H1 (cell line): ENCODE results near the gene FAM50B. TPM values are rescaled to one million over a fixed set of nuclear protein-coding genes. Genes with fewer than 3 reads are reported as not detected.

Experiments used
- CBX8 ChIP-seq: fragments of 300-800, 300-1000 bp; sonication (generic); IDR thresholded peaks from 2 replicates; pipeline ENCODE4 v1.7.1; 2016; ENCODE audit warnings: low read depth, low read length, borderline replicate concordance
- CREB1 ChIP-seq: IDR thresholded peaks from 2 replicates; pipeline ENCODE4 v1.6.1; 2012; ENCODE audit warnings: inconsistent platforms
- EGR1 ChIP-seq: IDR thresholded peaks from 2 replicates; pipeline ENCODE4 v1.6.1; 2011; ENCODE audit warnings: low read depth, low read length, borderline replicate concordance
- FOSL1 ChIP-seq: IDR thresholded peaks from 2 replicates; pipeline ENCODE4 v1.6.1; 2011; ENCODE audit warnings: mild to moderate bottlenecking, low read depth, low read length, moderate library complexity; ENCODE audit not compliant: insufficient read depth
- RBBP5 ChIP-seq: IDR thresholded peaks from 2 replicates; pipeline ENCODE4 v1.7.1; 2012; ENCODE audit warnings: low read depth, mild to moderate bottlenecking, inconsistent platforms, low read length, moderate library complexity, borderline replicate concordance
- TAF1 ChIP-seq: IDR thresholded peaks from 2 replicates; pipeline ENCODE4 v1.6.1; 2011; ENCODE audit warnings: mild to moderate bottlenecking, low read depth, low read length
- TBP ChIP-seq: IDR thresholded peaks from 2 replicates; pipeline ENCODE4 v1.6.1; 2011; ENCODE audit warnings: low read depth, low read length, improper control_type of control experiment
- polyA plus RNA-seq, 7 experiments: library from polyadenylated mRNA; depleted of rRNA in 3 of 7; stranded (reverse) in 5 of 7; unstranded in 2 of 7; fragments of >200 nt in 5 of 7; fragments of 200-250 nt in 2 of 7; gene quantifications; 1 replicate in 5 of 7; 2 replicates in 1 of 7; 4 replicates in 1 of 7; pipeline versions ENCODE4 v1.2.1 to v1.2.3, GENCODE V29; 2011 to 2013; ENCODE audit warnings: missing spikeins in 2 of 7, mixed read lengths in 2 of 7
- total RNA-seq: library from RNA; stranded (reverse); fragmentation: NEBNext Ultra II Directional; extraction: Animal tissue kit (Norgen Biotek cat#: 25700); gene quantifications from 2 replicates; pipeline ENCODE4 v1.2.1, GENCODE V29; 2021
- TF ChIP-seq, protein P1 (sequence below): IDR thresholded peaks from 2 replicates; pipeline ENCODE4 v1.6.1; 2012; ENCODE audit warnings: inconsistent platforms

Gene FAM50B
- total and polyA plus RNA-seq, 2 of the 8 experiments (the other 6 are each of a cell fraction or from before 2014, with no cell fraction given): 3.1 to 3.2 TPM

DNA sequence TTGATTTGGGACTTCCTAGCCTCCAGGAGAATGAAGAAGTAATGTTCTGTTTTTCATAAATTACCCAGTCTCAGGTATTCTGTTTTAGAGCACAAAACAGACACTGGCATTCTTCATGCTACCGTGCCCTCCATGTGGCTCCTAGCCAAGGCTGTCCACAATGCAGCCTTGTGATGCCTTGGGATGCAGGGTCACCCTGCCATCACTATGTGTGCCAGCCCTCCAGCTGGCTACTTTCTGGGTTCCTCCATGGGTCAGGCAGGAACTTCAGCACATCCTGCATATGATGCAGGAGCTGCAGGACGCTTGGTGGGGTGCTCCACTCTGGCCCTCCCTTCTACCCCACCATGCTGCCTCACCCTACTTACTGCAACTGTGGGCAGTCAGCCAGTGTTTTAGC is 38.0 kb upstream of the FAM50B start (continued):
- TF ChIP-seq CBX8 (no peak), FOSL1 (no peak), TBP (no peak), TAF1 (no peak), CREB1 (no peak), RBBP5 (no peak), EGR1 (no peak)
- TF ChIP-seq, protein P1, sequence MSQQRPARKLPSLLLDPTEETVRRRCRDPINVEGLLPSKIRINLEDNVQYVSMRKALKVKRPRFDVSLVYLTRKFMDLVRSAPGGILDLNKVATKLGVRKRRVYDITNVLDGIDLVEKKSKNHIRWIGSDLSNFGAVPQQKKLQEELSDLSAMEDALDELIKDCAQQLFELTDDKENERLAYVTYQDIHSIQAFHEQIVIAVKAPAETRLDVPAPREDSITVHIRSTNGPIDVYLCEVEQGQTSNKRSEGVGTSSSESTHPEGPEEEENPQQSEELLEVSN: no peak
